HEK293T (cell line): Measurements from ENCODE around the gene IFIT1B.

Source experiments
- ARNT ChIP-seq: fragments of 450-650 bp; IDR thresholded peaks from 2 replicates; pipeline ENCODE4 v1.6.1; 2017; ENCODE audit warnings: mild to moderate bottlenecking
- BHLHE40 ChIP-seq: fragments of 450-650 bp; IDR thresholded peaks from 2 replicates; pipeline ENCODE4 v1.6.1; 2016; ENCODE audit warnings: mild to moderate bottlenecking, moderate library complexity, borderline replicate concordance
- CTBP1 ChIP-seq: fragments of 450-650 bp; IDR thresholded peaks from 2 replicates; pipeline ENCODE4 v1.6.1; 2016; ENCODE audit warnings: borderline replicate concordance
- ELF4 ChIP-seq: fragments of 450-650 bp; IDR thresholded peaks from 2 replicates; pipeline ENCODE4 v1.6.1; 2017; ENCODE audit warnings: antibody characterized with exemption
- FOXA1 ChIP-seq: fragments of 450-650 bp; IDR thresholded peaks from 2 replicates; pipeline ENCODE4 v1.6.1; 2016; ENCODE audit warnings: mild to moderate bottlenecking
- FOXM1 ChIP-seq: fragments of 450-650 bp; IDR thresholded peaks from 2 replicates; pipeline ENCODE4 v1.6.1; 2017; ENCODE audit warnings: mild to moderate bottlenecking, borderline replicate concordance
- HDGF ChIP-seq: fragments of 450-650 bp; IDR thresholded peaks from 2 replicates; pipeline ENCODE4 v1.6.1; 2017; ENCODE audit warnings: antibody characterized with exemption, borderline replicate concordance
- LEF1 ChIP-seq: fragments of 450-650 bp; IDR thresholded peaks from 2 replicates; pipeline ENCODE4 v1.6.1; 2017; ENCODE audit warnings: mild to moderate bottlenecking, borderline replicate concordance
- NFRKB ChIP-seq: fragments of 450-650 bp; IDR thresholded peaks from 2 replicates; pipeline ENCODE4 v1.6.1; 2016; ENCODE audit warnings: mild to moderate bottlenecking, moderate library complexity
- SP1 ChIP-seq: fragments of 450-650 bp; IDR thresholded peaks from 2 replicates; pipeline ENCODE4 v1.6.1; 2017
- SUZ12 ChIP-seq: fragments of 450-650 bp; IDR thresholded peaks from 2 replicates; pipeline ENCODE4 v1.6.1; 2016; ENCODE audit warnings: mild to moderate bottlenecking
- ZNF384 ChIP-seq: fragments of 450-650 bp; IDR thresholded peaks from 2 replicates; pipeline ENCODE4 v1.6.1; 2016

DNA sequence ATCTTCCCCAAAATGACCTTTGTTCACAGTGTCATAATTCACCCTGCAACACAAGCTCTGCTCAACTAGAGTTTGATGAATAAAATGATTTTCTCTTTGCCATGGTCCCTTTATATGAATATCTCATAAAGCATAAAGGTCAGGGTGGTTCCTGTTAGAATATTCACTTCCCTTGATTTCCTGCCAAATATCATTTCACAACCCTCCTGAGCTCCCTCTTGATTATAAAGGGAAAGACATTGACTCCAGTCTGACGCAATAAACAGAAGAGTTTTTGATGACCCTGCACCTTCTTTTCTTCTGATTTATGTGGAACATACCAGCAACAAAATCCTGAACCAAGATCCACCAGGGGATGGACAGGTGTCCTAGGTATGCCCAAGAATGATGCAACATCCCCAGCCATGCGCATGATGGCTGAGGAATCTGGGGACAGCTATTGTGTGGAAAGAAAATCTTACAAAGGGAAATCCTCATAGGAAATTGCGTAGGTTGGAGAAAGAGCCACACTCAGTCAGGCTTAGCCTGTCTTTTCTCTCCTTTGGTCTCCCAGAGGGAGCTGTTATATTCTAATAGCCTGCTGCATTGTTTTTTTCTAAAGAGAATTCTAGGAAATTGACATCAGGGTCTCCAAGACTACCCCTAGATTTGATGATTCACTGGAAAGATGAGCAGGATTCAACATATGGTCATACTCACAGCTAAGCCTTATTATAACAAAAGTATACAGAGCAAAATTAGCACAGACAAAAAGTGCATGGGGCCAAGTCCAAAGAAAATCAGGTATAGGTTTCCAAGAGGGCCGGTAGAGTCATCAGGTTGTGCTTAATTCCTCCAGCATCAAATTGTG lies 31.2 kb upstream of the IFIT1B start:
- TF ChIP-seq HDGF (no peak), FOXA1 (no peak), FOXM1 (no peak), ELF4 (no peak), LEF1 (no peak), NFRKB (no peak), BHLHE40 (no peak), SUZ12 (no peak), CTBP1 (no peak), ZNF384 (no peak), SP1 (no peak), ARNT (no peak)
